GM12892 (cell line): ENCODE results near the gene FCER2. TPM values are rescaled to one million over a fixed set of nuclear protein-coding genes. Genes with fewer than 3 reads are reported as not detected.
A peak's percentile ranks its signal among the peaks of the same experiment; 100 is the strongest.
"Not testable (repeated sequence)": the region's sequence is repeated elsewhere in the genome, so short reads cannot be mapped to it uniquely, and the experiment has no call there.

ENCODE experiments used
- DNase-seq: peaks from one replicate; pipeline ENCODE4 v3.0.0; 2011; ENCODE audit not compliant: insufficient read length
- FAIRE-seq: peaks from 2 replicates; lab custom pipeline; 2011; peaks lifted over from hg19 to GRCh38; lab: Jason Lieb, UNC
- POLR2A ChIP-seq: IDR thresholded peaks from 2 replicates; pipeline ENCODE4 v1.6.1; 2011; ENCODE audit warnings: low read depth, low read length, control low read depth
- POLR2AphosphoS5 ChIP-seq: IDR thresholded peaks from 2 replicates; pipeline ENCODE4 v1.6.1; 2011; ENCODE audit warnings: low read depth, low read length, control low read depth
- TAF1 ChIP-seq: IDR thresholded peaks from 2 replicates; pipeline ENCODE4 v1.6.1; 2011; ENCODE audit warnings: low read depth, mild to moderate bottlenecking, control low read depth, low read length, borderline replicate concordance
- polyA plus RNA-seq: library from polyadenylated mRNA; unstranded; fragments of >200 nt; gene quantifications from one replicate; pipeline ENCODE4 v1.2.1, GENCODE V29; 2012; ENCODE audit warnings: missing spikeins, inconsistent platforms; ENCODE audit not compliant: missing spikeins

FCER2 gene
- polyA plus RNA-seq: 274 TPM

- peak; percentile 56 for DNase-seq
- TF ChIP-seq POLR2AphosphoS5: peak; percentile 80
- peak; percentile 73 for TF ChIP-seq POLR2A
- TF ChIP-seq TAF1: no peak; the same call in 1 of the 2 replicates
- FAIRE-seq: peak; percentile 100
These were observed at the start of gene FCER2 for GRCh38 chr19:7701654-7702457. FCER2 (minus strand) TSS chr19:7702131; CDS start chr19:7699760, 2,371 bp downstream.

- no peak for TF ChIP-seq POLR2A
- no peak for TF ChIP-seq POLR2AphosphoS5
- no peak for TF ChIP-seq TAF1
- DNase-seq: no peak
- FAIRE-seq: peak; percentile 86
These were observed 49.3 kb upstream of the FCER2 start for GRCh38 chr19:7751157-7751783.

- FAIRE-seq (no peak), DNase-seq (no peak)
- TF ChIP-seq POLR2AphosphoS5: no peak
- no peak for TF ChIP-seq POLR2A
- no peak for TF ChIP-seq TAF1
These were observed 46.8 kb upstream of the FCER2 start for GRCh38 chr19:7748756-7749155.

- DNase-seq: no peak
- TF ChIP-seq POLR2A (no peak), POLR2AphosphoS5 (no peak), TAF1 (no peak)
- no peak for FAIRE-seq
These were observed 46.2 kb upstream of the FCER2 start for GRCh38 chr19:7748171-7748570.

- DNase-seq (no peak), FAIRE-seq (no peak)
- TF ChIP-seq POLR2A: no peak
- no peak for TF ChIP-seq POLR2AphosphoS5
- TF ChIP-seq TAF1: no peak
These were observed 45.3 kb upstream of the FCER2 start, which contains the start of gene CD209 for GRCh38 chr19:7746903-7747884. CD209 (minus strand) TSS chr19:7747534; CDS start chr19:7747511, 23 bp downstream.

GRCh38 chr19:7746306-7746705 lies 44.4 kb upstream of the FCER2 start:
- not testable (repeated sequence) for FAIRE-seq, DNase-seq

- DNase-seq (no peak), FAIRE-seq (peak; percentile 21)
- TF ChIP-seq POLR2AphosphoS5 (no peak), POLR2A (no peak), TAF1 (no peak)
These were observed 43.1 kb upstream of the FCER2 start for GRCh38 chr19:7744871-7745650.

- peak; percentile 67 for FAIRE-seq
- TF ChIP-seq TAF1: no peak
- no peak for TF ChIP-seq POLR2AphosphoS5
- TF ChIP-seq POLR2A: no peak
- DNase-seq: no peak
These were observed 42.4 kb upstream of the FCER2 start for GRCh38 chr19:7744199-7744786.

- FAIRE-seq: peak; percentile 74
- no peak for TF ChIP-seq TAF1
- TF ChIP-seq POLR2AphosphoS5: peak; percentile 42; the same call in 1 of the 2 replicates
- TF ChIP-seq POLR2A: no peak
- peak; percentile 54 for DNase-seq
These were observed 41.5 kb upstream of the FCER2 start for GRCh38 chr19:7743425-7743841.

GRCh38 chr19:7742991-7743390 lies 41.1 kb upstream of the FCER2 start:
- FAIRE-seq (no peak), DNase-seq (no peak)
- TF ChIP-seq TAF1 (no peak), POLR2A (no peak), POLR2AphosphoS5 (no peak)
